Fibroblast of lung (primary cell): ENCODE results near the gene IL36RN. TPM values are rescaled to one million over a fixed set of nuclear protein-coding genes. Genes with fewer than 3 reads are reported as not detected.

Experiments
- DNase-seq, 2 donors: peaks; one replicate each; pipeline versions ENCODE4 v3.0.0 to v3.0.0-alpha.2; 2010; ENCODE audit warnings: low read depth in 2 of 2
- H2AFZ ChIP-seq: 2 replicates; pipeline ENCODE4 v1.5.1; 2012; ENCODE audit warnings: low read length, control low read depth, inconsistent platforms
- H3K27ac ChIP-seq: 2 replicates; pipeline ENCODE4 v1.5.1; 2011; ENCODE audit warnings: low read length, control low read depth; ENCODE audit not compliant: insufficient read depth
- H3K27me3 ChIP-seq: 2 replicates; pipeline ENCODE4 v1.5.1; 2011; ENCODE audit warnings: mild to moderate bottlenecking, low read length; ENCODE audit not compliant: control insufficient read depth, insufficient read depth
- H3K36me3 ChIP-seq: 2 replicates; pipeline ENCODE4 v1.5.1; 2011; ENCODE audit warnings: low read length; ENCODE audit not compliant: control insufficient read depth, insufficient read depth
- H3K4me1 ChIP-seq: 2 replicates; pipeline ENCODE4 v1.5.1; 2011; ENCODE audit warnings: low read length; ENCODE audit not compliant: control insufficient read depth, insufficient read depth; ENCODE audit errors: extremely low read depth
- H3K4me2 ChIP-seq: 2 replicates; pipeline ENCODE4 v1.5.1; 2011; ENCODE audit warnings: low read length, control low read depth; ENCODE audit not compliant: insufficient read depth; ENCODE audit errors: extremely low read depth
- H3K4me3 ChIP-seq, 4 experiments: fragments of 200-600 bp in 1 of 4; sonication (generic) in 1 of 4; replicated peaks in 1 of 4; 2 replicates each; pipeline ENCODE4 v1.5.1; 2011 to 2016; ENCODE audit warnings: low read length in 4 of 4, low read depth in 3 of 4, mild to moderate bottlenecking in 3 of 4, control low read depth in 2 of 4, inconsistent platforms in 1 of 4, mixed read lengths in 1 of 4; ENCODE audit not compliant: insufficient read depth in 1 of 4; ENCODE audit errors: control extremely low read depth in 1 of 4
- H3K79me2 ChIP-seq: 2 replicates; pipeline ENCODE4 v1.5.1; 2012; ENCODE audit warnings: mild to moderate bottlenecking, low read length, inconsistent platforms; ENCODE audit not compliant: control insufficient read depth, insufficient read depth
- H3K9ac ChIP-seq: 2 replicates; pipeline ENCODE4 v1.5.1; 2011; ENCODE audit warnings: mild to moderate bottlenecking, low read length, control low read depth; ENCODE audit not compliant: insufficient read depth
- H3K9me3 ChIP-seq: 2 replicates; pipeline ENCODE4 v1.5.1; 2012; ENCODE audit warnings: low read depth, low read length; ENCODE audit not compliant: control insufficient read depth, insufficient read depth
- H4K20me1 ChIP-seq: 2 replicates; pipeline ENCODE4 v1.5.1; 2011; ENCODE audit warnings: low read length; ENCODE audit not compliant: control insufficient read depth, insufficient read depth; ENCODE audit errors: extremely low read depth
- EZH2 ChIP-seq: IDR thresholded peaks from 2 replicates; pipeline ENCODE4 v1.5.1; 2012; ENCODE audit warnings: low read length, control low read depth, mild to moderate bottlenecking; ENCODE audit errors: missing control alignments
- polyA plus RNA-seq, 2 donors: library from polyadenylated mRNA; depleted of rRNA in 1 of 2; stranded (reverse) in 1 of 2; unstranded in 1 of 2; fragments of >200 nt; gene quantifications; 2 replicates each; pipeline ENCODE4 v1.2.1, GENCODE V29; 2011 to 2012; ENCODE audit warnings: missing spikeins in 1 of 2
- total RNA-seq: library from RNA; depleted of rRNA; stranded (reverse); fragments of >200 nt; gene quantifications from 2 replicates; pipeline ENCODE4 v1.2.1, GENCODE V29; 2014
- TF ChIP-seq, protein P1 (sequence below), 2 donors: IDR thresholded peaks in 1 of 2; conservative IDR thresholded peaks in 1 of 2; 1 replicate in 1 of 2; 2 replicates in 1 of 2; pipeline ENCODE4 v1.5.1; 2011 to 2012; ENCODE audit warnings: low read length in 2 of 2, control low read depth in 1 of 2, inconsistent platforms in 1 of 2, low read depth in 1 of 2, mild to moderate bottlenecking in 1 of 2

IL36RN gene
- total and polyA plus RNA-seq, 2 donors (not counting 1 experiment from before 2014, with no cell fraction given): not detected

GRCh38 chr2:113080134-113080533 lies 21.1 kb downstream of the IL36RN start:
- Histone ChIP-seq H3K9ac (no peak overlapping the region), H2AFZ (no peak overlapping the region)
- peak; percentile 10 to 20 for DNase-seq

DNA sequence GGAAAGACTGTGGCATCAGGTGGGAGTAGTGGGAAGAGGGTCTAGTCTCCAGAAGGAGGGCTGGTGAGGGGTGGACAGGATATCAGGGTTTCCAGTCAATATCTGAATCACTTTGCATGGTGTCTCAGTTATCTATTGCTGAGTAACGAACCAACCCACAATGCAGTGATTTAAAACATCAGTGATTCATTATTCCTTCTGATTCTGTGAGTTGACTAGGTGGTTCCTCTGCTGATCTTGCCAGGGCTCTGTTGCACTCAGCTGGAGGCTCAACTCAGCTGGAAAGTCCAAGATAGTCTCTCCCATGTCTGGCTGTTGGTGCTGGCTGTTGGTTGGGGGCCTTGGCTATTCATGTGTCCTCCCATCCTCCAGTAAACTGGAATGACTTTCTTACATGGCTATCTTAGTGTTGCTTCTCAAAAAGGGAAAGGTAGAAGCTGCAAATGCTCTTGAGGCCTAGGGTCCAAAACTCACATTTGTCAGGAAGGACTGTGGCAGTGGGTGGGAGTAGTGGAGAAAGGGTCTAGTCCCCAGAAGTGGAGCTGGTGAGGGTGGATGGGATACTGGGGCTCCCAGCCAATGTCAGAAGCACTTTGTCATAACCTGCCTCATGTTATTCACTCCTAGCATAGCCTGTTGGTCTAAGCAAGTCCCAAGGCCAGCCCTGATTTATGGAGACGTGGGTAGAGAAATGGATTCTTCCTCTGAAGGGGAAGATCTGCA lies 22.7 kb downstream of the IL36RN start:
- no peaks in the 10 kb centered on the region for H3K36me3 ChIP-seq
- TF ChIP-seq, protein P1, sequence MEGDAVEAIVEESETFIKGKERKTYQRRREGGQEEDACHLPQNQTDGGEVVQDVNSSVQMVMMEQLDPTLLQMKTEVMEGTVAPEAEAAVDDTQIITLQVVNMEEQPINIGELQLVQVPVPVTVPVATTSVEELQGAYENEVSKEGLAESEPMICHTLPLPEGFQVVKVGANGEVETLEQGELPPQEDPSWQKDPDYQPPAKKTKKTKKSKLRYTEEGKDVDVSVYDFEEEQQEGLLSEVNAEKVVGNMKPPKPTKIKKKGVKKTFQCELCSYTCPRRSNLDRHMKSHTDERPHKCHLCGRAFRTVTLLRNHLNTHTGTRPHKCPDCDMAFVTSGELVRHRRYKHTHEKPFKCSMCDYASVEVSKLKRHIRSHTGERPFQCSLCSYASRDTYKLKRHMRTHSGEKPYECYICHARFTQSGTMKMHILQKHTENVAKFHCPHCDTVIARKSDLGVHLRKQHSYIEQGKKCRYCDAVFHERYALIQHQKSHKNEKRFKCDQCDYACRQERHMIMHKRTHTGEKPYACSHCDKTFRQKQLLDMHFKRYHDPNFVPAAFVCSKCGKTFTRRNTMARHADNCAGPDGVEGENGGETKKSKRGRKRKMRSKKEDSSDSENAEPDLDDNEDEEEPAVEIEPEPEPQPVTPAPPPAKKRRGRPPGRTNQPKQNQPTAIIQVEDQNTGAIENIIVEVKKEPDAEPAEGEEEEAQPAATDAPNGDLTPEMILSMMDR (conservative IDR thresholded peaks at IDR 0.05 in 1 of 2, IDR thresholded peaks at IDR 0.05 in 1 of 2; ENCODE audit: low read depth in 1 of 2, low read length in 2 of 2): no peak
- TF ChIP-seq EZH2: no peak
- DNase-seq: no peak
- no peaks in the 10 kb centered on the region for H3K9me3 ChIP-seq
- H3K27ac ChIP-seq: no peak overlapping the region
- no peaks in the 10 kb centered on the region for H4K20me1 ChIP-seq
- H3K4me2 ChIP-seq: no peak overlapping the region
- H2AFZ ChIP-seq: no peak overlapping the region
- peaks cover 9% of the 10 kb centered on the region for H3K27me3 ChIP-seq
- H3K4me3 ChIP-seq: no peak overlapping the region
- no peak overlapping the region for H3K9ac ChIP-seq
- no peaks in the 10 kb centered on the region for H3K79me2 ChIP-seq
- H3K4me1 ChIP-seq: no peaks in the 10 kb centered on the region

More at GRCh38 chr2:113080134-113080533, 21.1 kb downstream of the IL36RN start:
- Histone ChIP-seq H3K4me1 (no peaks in the 10 kb centered on the region), H3K27me3 (peaks cover 9% of the 10 kb centered on the region), H3K9me3 (no peaks in the 10 kb centered on the region), H3K79me2 (no peaks in the 10 kb centered on the region), H4K20me1 (no peaks in the 10 kb centered on the region), H3K36me3 (no peaks in the 10 kb centered on the region), H3K4me3 (no peak overlapping the region), H3K4me2 (no peak overlapping the region), H3K27ac (no peak overlapping the region)
- TF ChIP-seq, protein P1 (conservative IDR thresholded peaks at IDR 0.05 in 1 of 2, IDR thresholded peaks at IDR 0.05 in 1 of 2; ENCODE audit: low read depth in 1 of 2, low read length in 2 of 2): peak; percentile 62 to 80
- TF ChIP-seq EZH2: no peak

DNA sequence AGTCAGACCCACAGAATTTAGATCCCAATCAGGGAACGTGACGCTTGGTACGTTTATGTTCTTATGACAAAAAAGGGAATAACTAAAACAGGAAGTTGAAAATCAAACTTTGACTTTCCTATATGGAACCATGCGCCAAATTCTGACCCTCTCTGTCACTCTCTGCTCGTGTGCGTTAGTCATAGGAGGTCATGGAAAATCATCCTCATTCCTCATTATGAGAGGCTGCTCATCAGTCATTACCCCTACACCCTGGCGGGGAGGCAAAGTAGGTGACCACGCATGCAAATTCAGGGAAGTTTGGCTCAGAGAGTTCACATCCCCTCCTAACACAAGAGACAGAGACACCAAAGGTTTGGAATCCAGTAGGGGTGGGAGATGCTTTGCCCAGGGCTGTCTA lies 24.3 kb downstream of the IL36RN start:
- no peak for DNase-seq
- Histone ChIP-seq H3K9me3 (no peaks in the 10 kb centered on the region), H3K36me3 (no peaks in the 10 kb centered on the region), H3K4me1 (no peaks in the 10 kb centered on the region), H4K20me1 (no peaks in the 10 kb centered on the region), H2AFZ (no peak overlapping the region), H3K9ac (no peak overlapping the region), H3K27me3 (peaks cover 9% of the 10 kb centered on the region), H3K4me3 (no peak overlapping the region), H3K4me2 (no peak overlapping the region), H3K27ac (no peak overlapping the region), H3K79me2 (no peaks in the 10 kb centered on the region)
- TF ChIP-seq EZH2: no peak
